Embryonic facial prominence (tissue), 1 donor: ENCODE measurements around the gene ATP11A.
"Not testable (repeated sequence)": the region's sequence is repeated elsewhere in the genome, so short reads cannot be mapped to it uniquely, and the experiment has no call there.

ENCODE experiments used
- DNase-seq: peaks from one replicate; pipeline ENCODE4 v3.0.0-alpha.2; 2016; ENCODE audit errors: extremely low spot score

ATP11A gene

GRCh38 chr13:112692586-112692985, 2.7 kb downstream of the ATP11A start:
- no peak for DNase-seq

GRCh38 chr13:112693831-112694497, 4.1 kb downstream of the ATP11A start:
- no peak for DNase-seq

DNA sequence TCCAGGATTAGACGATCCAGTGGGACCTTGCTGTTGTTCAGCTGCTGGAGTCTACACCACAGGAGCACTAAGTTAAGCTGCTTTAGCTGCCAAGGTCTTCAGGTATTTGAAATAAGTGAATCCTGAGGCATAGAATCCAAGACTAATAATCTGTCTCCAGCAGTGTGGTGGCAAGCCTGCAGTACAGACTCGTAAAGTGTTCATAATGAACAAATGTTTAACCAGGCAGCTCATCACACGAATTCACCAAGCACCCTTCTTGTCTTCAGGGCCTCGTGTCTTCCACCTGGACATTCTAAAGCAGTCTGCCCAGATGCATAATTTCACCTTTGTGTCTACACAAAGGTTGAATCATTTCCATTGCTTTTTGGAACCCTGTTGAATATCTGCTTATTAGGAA, 5.3 kb downstream of the ATP11A start:
- no peak for DNase-seq

DNA sequence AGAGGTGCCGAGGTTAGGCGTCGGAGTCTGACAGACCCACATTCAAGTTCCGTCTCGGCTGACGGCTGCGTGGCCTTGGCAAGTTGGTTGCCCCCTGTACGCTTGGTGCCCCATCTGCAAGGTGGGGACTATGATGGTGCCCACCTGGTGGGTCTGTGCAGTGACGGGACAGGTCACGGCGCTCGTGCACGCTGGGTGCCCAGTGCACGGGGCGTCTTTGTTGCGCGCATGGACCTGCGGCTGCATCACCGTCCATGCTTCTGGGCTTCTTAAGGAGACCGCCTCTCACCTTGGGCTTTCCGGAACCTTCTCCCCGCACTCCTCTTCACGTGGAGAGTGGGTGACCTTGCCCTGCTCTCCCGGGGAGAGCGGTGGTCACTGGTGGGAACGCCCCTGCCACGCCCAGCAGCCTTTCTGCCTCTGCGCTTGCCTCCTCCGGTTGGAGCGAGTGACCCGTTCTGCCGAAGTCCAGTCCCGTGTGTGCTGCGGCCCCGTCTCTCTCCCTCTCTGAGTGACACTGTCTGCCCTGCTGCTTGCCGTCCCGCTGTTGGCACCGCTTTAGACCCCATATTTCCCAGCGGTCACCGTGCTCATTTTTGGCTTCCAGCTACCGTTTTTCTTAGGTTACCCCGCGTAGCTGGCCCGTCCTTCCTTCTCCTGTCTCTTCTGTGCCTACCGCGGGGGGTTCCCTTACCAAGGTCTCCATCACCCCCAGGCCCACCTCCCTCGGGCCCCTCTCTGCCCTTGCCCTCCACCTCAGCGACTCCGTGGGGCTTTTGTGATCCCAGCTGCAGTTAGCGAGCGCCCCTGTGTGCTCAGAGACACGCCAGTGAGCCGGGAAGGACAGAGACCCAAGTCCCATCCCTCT, 6.4 kb downstream of the ATP11A start:
- no peak for DNase-seq

DNA sequence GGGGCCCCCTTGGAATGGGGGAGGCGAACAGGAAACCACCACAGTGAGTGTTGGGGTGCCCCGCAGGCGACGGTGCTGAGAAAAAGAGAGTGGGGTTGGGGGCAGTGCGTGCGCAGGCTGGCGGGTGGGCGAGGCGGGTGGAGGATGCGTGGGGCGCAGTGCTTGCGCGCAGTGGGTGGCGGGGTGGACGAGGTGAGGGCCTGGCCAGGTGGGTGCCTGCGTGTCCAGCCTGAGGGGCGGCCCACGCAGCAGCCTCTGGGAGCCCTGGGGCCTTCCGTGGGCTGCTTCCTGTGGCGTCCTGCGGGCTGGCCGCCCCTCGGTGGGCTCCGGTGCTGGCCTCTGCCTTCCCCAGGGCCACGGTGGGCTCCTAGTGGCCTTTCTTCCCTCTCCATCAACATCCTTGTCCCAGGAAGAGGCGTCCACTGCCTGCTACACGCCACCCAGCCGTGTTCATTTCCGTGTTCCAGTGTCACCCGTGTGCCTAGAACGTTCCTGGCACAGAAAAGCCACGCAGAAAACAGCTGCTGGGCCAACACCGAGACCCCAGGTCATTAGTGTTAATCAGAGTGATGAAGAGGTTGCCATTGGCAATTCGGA, 7.1 kb downstream of the ATP11A start:
- no peak for DNase-seq

DNA sequence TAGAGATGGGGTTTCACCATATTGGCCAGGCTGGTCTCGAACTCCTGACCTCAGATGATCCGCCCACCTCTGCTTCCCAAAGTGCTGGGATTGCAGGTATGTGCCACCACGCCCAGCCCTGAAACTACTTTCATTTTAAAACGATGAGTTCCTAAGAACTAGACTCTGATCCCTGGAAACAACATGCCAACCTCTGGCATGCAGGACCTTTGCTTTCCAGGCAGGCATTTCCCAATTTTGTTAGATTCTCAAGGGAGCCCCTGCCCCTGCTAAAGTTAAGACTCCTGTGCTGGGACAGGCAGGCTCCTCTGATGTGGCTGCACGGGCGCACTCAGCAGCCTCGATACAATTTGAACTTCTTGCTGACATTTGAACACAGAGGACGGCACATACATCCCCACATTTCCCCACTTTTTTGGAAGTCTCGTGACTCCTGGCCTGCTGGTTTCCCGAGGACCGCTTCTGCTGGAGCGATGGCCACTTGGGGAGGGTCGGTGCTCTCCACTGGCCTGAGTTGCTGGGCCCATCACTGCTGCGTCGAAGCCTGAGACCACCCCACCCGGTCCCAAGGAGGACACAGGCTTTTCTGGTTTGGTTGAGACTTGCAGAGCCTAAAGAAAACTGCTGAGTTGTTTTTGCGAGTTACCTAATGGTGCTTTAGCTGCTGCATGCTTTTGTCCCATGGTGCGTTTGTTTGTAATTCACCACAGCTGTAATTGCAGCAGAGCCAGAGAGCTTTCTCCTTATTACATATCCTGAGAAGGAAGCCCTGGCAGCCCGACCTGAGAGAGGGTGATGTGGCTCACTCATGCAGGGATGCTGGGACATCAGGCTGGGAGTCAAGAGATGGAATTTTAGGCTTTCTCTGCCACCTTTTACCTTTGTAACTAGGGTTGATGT, 8.2 kb downstream of the ATP11A start:
- no peak for DNase-seq

DNA sequence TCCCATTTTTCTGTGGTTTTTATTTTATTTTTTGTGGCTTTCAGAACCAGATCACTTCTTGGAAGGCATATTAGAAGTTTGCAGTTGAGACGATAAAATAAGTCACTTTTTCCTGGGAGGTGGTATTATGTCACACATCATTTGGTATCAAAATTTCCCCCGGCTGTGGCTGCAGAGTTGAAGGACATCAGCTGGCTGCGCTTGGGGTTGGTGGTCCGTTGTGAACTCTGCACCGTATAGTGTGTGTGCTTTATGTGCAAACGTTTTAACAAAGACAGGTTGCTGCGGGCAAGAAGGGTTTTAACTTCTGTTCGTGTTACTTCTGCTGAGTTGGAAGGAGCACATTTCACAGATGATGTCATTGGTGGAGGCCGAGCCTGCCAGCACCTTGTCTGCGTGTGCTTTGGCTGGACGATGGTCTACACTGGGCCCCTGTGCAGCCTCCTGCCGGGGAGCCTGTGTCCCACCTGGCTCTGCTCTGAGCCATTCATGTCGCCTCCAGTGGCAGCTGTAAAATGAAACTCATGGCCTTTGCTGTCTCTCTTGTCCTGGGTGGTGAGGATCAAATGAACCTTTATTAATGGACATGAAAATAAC, 9.6 kb downstream of the ATP11A start:
- no peak for DNase-seq

GRCh38 chr13:112700291-112701060, 10.6 kb downstream of the ATP11A start:
- no peak for DNase-seq

DNA sequence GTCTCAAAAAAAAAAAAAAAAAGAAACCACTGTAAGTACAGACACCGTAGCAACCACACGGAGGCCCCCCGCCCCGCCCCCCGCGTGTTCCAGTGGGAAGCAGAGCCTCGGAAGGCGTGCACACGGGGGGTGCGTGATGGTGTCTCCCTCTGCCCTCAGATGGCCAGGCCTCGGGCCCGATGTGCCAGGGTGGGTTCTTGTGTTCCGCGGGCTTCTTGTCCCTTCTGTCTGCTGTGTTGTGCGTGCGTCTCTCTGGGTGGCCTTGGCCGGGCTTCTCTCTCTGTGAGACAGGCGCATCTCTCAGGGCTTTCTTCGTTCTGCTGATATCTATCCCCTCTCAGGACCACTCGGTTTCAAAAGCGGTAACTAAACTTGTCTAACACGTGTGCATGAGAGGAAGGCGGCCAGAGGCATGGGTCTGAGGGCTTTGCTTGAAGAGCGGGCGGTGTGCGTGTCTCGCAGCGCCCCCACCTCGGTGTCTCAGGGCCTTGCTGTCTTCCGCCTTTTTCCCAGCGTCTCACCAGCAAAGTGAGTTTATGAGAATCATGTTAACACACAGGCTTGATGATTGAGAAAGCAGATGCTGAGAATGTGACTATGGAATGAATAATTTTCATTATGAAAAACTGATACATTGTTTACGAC, 12.6 kb downstream of the ATP11A start:
- no peak for DNase-seq

GRCh38 chr13:112702986-112703379, 13.1 kb downstream of the ATP11A start:
- peak; percentile 52 for DNase-seq

DNA sequence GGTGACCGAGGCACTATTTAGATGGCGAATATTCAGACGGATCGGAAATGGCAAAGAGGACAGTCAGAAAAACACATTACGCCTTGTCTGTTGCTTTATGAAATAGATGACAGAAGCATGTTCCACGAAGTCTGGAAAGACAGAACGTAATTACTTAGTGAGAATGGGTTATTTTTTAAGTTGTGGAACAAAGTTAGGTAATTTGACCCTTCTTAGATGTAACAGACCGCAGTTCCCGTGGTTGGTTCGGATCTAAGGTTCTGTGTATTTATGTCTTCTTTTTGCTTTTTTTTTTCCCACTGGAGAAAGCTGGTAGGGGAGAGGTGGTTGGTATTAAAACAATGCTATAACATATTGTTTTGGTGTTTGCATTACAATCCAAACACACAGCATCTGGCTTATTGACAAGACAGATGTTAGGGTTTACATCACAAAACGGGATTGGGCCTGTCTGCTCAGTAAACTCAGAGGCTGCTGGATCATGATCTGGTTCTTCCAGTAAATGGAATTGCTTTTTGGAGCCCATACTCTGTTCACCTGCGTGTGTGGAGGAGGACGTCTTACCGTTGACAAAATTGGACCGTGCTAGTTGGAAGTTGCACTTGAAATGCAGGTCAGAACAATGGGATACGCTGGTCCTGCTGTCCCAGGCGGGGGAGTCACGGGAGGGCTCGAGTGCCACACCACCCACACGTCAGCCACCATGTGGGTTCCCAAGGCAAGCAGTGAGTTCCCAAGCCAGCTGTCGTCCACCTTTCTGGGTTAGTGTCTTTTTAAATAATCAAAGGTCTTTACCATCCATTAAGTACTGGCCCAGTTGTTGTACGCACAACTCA, 13.8 kb downstream of the ATP11A start:
- no peak for DNase-seq

DNA sequence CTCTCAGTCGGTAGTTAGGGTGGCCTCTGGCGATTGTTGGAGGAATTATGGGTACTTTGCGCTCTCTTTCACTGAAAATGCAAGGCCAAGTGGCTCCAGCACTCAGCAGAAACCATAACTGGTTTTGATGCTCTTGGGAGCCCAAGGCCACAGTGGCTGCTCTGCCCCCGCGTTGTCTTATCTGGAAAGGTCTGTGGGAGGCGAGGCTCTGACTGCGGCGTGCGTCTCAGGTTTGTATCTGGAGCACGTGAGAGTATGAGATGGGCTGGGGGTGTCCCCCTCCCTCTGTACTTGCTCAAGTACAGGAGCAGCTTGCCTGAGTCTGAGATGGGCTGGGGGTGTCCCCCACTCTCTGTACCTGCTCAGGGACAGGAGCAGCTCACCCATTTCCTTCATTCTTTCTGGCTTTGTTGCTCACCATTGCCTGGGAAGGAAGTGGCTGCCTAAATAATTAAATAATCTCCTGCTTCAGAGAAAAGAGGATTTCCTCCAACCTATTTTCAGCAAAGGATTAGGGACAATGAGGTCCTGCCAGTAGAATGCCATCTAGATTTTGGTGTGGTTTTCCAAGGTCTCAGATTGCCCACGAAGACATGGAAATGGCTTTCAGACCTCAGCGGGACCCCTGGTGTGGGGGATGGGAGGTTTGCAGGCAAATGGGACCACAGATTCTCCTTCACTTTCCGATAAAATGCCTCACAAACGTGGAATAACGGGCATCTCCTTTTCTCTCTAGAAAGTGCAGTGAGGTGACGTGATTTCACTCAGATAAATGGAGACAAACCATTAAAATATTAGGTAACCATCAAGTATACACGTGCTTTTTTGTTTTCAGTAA, 14.7 kb downstream of the ATP11A start:
- DNase-seq: no peak

- DNase-seq: no peak
These were observed 15.4 kb downstream of the ATP11A start for GRCh38 chr13:112705286-112705685.

DNA sequence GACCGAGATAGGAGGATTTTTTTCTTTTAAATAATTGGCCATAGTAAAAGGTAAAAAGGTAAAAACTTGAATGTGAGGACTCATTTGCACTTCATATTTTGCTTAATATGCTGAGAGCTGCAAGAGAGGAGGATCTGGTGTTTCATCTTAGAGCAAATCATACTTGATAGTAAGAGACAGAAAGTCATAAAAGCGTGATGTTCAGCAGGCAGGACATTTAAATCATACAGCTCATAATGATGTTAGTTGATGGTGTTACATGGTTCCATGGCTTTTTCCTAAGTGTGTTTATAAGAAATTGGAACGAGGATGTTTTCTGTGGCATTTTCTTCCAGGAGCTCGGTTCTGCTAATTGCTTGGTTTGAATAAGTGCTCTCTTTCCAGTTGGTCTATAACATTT, 16.3 kb downstream of the ATP11A start:
- DNase-seq: no peak

- DNase-seq: no peak
These were observed 18.9 kb downstream of the ATP11A start for GRCh38 chr13:112708560-112709240.

- not testable (repeated sequence) for DNase-seq
These were observed 19.5 kb downstream of the ATP11A start for GRCh38 chr13:112709316-112709715.
